Muscle of back (tissue), 11 donors: Measurements from ENCODE around the gene GPRC5C. TPM values are rescaled to one million over a fixed set of nuclear protein-coding genes. Genes with fewer than 3 reads are reported as not detected.
"Not testable (repeated sequence)": the region's sequence is repeated elsewhere in the genome, so short reads cannot be mapped to it uniquely, and the experiment has no call there.

Experiments
- DNase-seq, 3 donors: peaks; one replicate each; pipeline versions ENCODE4 v3.0.0 to v3.0.0-alpha.2; 2013
- polyA plus RNA-seq, 10 donors: library from polyadenylated mRNA; unstranded; fragments of 120-200 nt; gene quantifications; one replicate each; pipeline ENCODE4 v1.2.1, GENCODE V29; 2013; ENCODE audit not compliant: insufficient read length in 10 of 10

Gene GPRC5C
- polyA plus RNA-seq, 10 donors = 19.5 to 33.8 (median 27.4) TPM

DNA sequence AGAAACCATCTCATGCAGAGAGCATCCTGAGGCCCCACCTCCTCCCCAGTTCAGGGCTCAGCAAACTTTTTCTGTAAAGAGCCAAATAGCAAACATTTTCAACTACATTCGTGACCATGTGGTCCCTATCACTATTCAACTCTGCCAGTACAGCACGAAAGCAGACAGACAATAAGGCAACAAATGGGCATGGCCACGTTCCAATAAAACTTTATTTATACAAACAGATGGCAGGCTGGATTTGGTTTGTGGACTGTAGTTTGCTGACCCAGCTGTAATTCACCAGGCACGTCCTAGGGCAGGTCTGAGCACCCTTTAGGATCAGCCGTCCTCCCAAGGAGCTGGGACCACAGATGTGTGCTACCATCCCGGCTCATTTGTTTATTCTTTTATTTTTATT is 27.1 kb upstream of the GPRC5C start:
- no peak for DNase-seq

- not testable (repeated sequence) for DNase-seq
Observed at GRCh38 chr17:74405311-74405710, 26.6 kb upstream of the GPRC5C start.

GRCh38 chr17:74407384-74407783 is 24.5 kb upstream of the GPRC5C start:
- DNase-seq = no peak

- no peak for DNase-seq
Observed at GRCh38 chr17:74408262-74408661, 23.6 kb upstream of the GPRC5C start.

DNA sequence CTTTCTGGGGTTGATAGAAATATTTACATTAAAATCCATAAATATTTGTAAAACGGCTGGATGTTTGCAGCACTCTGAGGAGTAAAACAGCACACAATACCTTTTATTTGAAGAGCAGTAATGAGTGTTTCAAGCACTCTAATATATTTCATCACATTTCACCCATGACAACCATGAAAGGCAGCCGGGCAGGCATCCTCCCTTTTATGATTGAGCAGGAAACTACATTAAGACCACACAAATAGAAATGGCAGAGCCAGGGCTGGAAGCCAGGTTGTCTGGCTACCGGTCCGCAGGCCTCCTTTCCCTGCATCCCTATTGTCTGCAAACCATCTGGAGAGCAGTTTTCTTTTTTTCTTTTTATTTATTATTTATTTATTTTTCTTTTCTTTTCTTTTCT is 23.1 kb upstream of the GPRC5C start:
- DNase-seq = no peak

DNA sequence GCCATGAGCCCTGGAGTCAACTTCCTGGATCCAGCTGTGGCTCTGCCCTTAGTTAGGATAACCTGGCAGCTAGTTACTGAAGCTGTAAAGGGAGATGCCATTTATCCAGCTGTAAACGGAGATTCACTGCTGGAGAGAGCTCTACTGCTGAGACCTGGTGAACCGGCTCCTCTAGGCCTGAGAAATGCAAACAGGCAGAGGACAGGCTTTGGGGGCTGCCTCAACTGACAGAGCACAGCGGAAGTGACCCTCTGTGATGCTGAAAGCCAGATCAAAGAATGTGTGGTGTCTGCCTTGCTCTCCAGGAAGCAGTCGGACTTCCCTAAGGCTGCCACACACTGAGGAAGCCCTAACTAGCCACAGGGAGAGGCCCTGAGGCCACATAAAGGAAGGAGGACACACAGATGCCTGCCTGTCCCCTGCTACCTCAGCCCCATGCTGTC is 21.9 kb upstream of the GPRC5C start:
- DNase-seq = no peak

- DNase-seq = no peak
Observed at GRCh38 chr17:74412581-74412980, 19.3 kb upstream of the GPRC5C start.

DNA sequence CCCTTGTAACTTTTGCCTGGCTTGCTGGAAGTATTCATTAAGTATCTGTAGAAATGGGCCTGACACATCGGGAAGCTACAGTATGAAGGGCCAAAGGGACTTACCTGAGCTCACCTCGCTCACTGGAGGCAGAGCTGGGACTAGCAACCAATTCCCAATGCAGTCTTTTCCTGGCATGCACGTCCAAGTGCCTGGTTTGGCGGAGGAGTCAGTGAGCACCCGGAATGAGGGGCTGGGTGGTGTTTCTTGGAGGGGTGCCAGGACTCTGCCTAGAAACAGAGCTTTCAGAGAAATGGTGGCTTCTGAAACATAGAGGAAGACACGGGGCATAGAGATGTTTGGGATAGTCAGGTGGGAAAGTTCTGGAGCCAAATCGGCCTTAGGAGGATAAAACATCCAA is 18.4 kb upstream of the GPRC5C start:
- DNase-seq = no peak

- no peak for DNase-seq
Observed at GRCh38 chr17:74414510-74414909, 17.4 kb upstream of the GPRC5C start.

DNA sequence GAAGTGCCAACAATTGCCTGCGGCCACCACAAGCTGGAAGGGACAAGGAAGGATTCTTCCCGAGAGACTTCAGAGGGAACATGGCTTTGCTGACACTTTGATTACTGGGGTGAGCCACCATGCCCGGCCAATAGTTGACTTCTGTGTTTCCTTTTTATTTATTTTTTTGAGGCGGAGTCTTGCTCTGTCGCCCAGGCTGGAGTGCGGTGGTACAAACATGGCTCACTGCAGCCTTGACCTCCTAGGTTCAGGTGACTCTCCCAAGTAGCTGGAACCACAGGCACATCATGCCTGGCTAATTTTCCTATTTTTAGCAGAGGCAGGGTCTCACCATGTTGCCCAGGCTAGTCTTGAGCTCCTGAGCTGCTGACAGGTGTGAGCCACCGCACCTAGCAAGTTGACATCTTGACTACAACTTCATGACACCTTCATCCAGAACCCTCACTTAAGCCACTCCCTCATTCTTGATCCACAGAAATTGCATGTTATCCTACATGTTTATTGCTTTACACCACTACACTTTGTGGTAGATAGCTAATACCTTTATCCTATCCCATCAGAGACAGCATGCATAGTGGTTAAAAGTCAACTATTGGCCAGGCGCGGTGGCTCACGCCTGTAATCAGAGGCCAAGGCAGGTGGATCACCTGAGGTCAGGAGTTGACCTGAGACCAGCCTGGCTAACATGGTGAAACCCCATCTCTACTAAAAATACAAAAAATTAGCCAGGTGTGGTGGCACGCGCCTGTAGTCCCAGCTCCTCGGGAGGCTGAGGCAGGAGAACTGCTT is 16.1 kb upstream of the GPRC5C start:
- no peak for DNase-seq

DNA sequence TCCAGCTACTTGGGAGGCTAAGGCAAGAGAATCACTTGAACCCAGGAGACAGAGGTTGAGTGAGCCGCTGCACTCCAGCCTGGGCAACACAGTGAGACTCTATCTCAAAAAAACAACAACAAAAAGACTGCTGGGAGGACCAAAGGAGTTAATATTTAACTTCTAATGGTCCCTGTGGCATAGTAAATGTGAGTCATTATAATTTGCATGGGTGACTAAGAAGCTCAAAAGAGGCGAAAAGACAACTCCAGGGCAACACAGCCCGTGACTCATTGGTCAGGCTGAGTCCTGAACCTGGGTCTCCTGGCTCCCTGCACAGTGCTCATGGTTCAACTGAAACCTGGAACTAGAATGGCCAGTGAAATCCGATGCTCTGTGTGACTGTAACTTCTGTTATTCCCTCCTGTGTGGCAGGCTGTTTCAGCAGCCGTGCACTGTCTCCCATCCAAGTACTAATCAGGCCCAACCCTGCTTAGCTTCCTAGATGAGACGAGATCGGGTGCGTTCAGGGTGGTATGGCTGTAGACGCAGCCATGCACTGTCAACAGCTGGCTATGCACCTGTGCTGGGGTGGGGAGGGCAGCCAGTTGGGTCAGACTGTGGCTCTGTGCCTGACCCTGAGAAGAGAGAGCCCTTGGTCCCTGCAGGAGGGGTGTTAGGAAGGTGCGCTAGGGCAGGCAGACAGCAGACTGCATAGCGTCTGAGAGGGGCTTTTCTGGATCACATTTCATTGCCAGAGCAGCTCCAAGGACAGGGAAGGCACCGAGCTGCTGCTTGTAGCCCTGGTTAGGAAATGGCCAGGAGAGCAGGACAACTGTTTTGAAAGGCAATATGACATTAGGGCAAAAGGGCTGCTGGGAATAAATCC is 14.5 kb upstream of the GPRC5C start:
- peak in 1 of 3 donors; percentile 22 for DNase-seq

GRCh38 chr17:74419928-74420411 is 11.9 kb upstream of the GPRC5C start:
- no peak for DNase-seq

DNA sequence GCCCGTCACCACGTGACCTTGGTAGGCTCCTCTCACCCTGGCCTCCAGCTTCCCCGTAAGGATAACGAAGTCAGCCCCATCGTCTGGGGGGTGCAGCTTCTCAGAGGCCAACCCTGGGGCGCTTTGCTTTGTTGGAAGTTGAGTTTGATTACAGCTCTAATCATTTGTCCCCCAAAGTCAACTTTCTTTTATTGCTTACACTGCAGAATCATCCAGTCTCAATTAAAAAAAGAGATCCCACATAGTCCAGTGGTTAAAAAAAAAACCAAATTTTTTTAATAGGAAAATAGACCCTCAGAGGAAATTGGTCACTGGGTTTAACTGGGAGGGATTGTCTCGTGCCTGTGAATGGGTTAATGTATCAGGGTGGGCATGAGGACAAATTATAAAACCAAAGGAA is 7.8 kb upstream of the GPRC5C start:
- DNase-seq = no peak

GRCh38 chr17:74424657-74425056 is 7.2 kb upstream of the GPRC5C start:
- DNase-seq = peak; percentile 57 to 67 (median 66)

- no peak for DNase-seq
Observed at GRCh38 chr17:74426551-74427047, 5.3 kb upstream of the GPRC5C start.

GRCh38 chr17:74427048-74427762 is 4.7 kb upstream of the GPRC5C start:
- DNase-seq = no peak

GRCh38 chr17:74427763-74428153 is 4.1 kb upstream of the GPRC5C start:
- no peak for DNase-seq

GRCh38 chr17:74429604-74430384 is 2.1 kb upstream of the GPRC5C start:
- DNase-seq = no peak

DNA sequence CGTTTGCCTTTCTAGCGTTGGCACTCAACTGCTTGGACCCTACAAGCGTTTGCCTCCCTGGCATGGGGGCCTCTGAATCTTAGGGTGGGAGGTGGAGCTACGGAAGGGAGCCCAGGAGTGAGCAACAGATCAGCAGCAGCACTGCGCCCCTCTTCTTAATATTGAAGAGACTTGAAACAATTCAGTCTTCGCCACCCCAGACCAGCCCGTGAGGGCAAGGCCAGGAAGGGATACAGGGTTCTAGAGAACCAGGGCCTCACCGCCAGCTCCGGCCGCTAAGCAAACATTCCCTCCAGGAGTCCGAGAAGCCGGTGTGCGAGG is 1.5 kb upstream of the GPRC5C start:
- no peak for DNase-seq

DNA sequence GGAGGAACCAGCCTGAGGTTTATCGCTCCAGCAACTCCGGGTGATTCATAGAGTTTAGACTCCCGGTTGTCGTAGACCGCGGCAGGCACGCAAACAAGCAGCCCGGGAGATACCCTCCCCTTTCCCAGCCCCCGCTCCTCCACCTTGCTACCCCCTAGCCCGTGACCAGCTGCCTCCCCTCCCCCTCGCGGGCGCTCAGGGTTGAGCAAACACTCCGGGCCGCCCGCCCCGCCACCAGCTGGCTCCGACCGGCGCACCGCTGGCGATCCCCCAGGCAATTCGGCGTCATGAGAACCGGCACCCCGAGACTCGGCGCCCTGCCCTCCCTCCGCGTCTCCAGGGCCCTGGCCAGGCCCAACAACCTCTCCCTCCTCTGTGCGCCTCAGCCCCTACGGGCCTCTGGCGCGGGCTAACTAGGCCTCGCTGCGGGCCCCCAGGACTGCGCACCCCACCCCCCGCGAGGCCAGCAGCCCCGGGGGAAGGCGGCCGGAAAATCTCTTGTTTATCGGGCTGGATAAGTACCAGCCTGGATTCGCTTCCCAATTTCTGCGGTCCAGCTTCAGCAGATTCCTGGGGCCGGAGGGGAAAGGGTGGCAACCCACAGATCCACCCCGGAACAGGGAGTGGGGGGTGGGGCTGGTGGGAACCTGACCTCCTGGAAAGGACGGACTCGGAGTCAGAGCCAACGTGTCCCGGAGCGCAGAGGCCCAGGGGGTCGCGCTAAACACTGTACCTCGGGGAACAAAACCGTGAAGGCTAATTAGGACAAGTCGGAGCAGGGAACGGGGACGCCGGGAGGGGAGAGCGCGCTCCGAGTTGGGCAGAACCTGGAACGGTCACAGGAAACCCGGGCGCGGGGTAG is 951 bp upstream of the GPRC5C start:
- peak in 1 of 3 donors; percentile 75 for DNase-seq

GRCh38 chr17:74432424-74432690 is 469 bp downstream of the GPRC5C start:
- DNase-seq = peak in 1 of 3 donors; percentile 46
